Esophagus squamous epithelium (tissue), 4 donors: ENCODE results near the gene PNLDC1.

Experiments used
- POLR2A ChIP-seq, 4 donors: fragments of 450-650 bp; IDR thresholded peaks; one replicate each; pipeline ENCODE4 v1.6.1; 2017; ENCODE audit warnings: antibody characterized with exemption in 4 of 4, mild to moderate bottlenecking in 4 of 4, moderate library complexity in 3 of 4
- TF ChIP-seq, protein P1 (sequence below), 6 experiments: fragments of 450-650 bp in 4 of 6; fragments of 200-600 bp in 2 of 6; sonication (generic) in 2 of 6; IDR thresholded peaks; one replicate each; pipeline ENCODE4 v1.5.1; 2016 to 2019; ENCODE audit warnings: antibody characterized with exemption in 6 of 6, mild to moderate bottlenecking in 4 of 6, moderate library complexity in 4 of 6

DNA sequence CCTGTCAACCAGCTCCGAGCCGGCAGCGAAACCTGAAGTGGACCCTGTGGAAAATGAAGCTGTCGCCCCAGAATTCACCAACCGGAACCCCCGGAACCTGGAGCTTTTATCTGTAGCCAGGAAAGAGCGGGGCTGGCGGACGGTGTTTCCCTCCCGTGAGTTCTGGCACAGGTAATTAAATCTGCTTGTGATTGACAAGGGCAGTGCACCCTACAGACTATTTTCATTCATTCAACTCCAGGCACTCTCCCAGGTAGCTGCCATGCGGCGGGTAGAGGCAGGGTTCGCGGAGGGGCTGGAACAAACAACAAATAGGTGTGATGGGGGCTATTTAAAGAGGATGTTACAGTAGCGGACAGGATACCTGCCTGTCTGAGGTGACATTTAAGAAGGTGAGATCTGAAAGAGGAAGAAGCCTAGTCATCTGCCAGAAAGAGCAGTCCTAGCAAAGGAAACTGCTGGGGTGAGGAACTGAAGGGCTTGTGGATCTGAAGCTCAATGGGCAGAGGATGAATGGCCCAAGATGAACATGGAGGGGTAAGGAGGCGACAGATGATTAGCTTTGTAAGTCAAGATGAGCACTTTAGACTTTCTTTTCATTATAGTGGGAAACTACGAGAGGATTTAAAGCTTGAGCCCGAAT is 9.0 kb upstream of the PNLDC1 start:
- no peak for TF ChIP-seq POLR2A (IDR thresholded peaks at IDR 0.05)
- TF ChIP-seq, protein P1, sequence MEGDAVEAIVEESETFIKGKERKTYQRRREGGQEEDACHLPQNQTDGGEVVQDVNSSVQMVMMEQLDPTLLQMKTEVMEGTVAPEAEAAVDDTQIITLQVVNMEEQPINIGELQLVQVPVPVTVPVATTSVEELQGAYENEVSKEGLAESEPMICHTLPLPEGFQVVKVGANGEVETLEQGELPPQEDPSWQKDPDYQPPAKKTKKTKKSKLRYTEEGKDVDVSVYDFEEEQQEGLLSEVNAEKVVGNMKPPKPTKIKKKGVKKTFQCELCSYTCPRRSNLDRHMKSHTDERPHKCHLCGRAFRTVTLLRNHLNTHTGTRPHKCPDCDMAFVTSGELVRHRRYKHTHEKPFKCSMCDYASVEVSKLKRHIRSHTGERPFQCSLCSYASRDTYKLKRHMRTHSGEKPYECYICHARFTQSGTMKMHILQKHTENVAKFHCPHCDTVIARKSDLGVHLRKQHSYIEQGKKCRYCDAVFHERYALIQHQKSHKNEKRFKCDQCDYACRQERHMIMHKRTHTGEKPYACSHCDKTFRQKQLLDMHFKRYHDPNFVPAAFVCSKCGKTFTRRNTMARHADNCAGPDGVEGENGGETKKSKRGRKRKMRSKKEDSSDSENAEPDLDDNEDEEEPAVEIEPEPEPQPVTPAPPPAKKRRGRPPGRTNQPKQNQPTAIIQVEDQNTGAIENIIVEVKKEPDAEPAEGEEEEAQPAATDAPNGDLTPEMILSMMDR (IDR thresholded peaks at IDR 0.05), result no peak
